BLaER1 (cell line): ENCODE measurements around the gene KXD1.
A peak's percentile ranks its signal among the peaks of the same experiment; 100 is the strongest.
"Not testable (repeated sequence)": the region's sequence is repeated elsewhere in the genome, so short reads cannot be mapped to it uniquely, and the experiment has no call there.

Source experiments
- H3K27ac ChIP-seq: shearing (Covaris generic); formaldehyde crosslinking; 2 replicates; pipeline ENCODE4 v1.8.1; 2022
- H3K27me3 ChIP-seq: shearing (Covaris generic); formaldehyde crosslinking; 2 replicates; pipeline ENCODE4 v1.8.1; 2022
- H3K36me3 ChIP-seq: shearing (Covaris generic); formaldehyde crosslinking; 2 replicates; pipeline ENCODE4 v1.8.1; 2022
- H3K4me1 ChIP-seq: shearing (Covaris generic); formaldehyde crosslinking; 2 replicates; pipeline ENCODE4 v1.8.1; 2022
- H3K4me2 ChIP-seq: shearing (Covaris generic); formaldehyde crosslinking; 2 replicates; pipeline ENCODE4 v1.8.1; 2022
- H3K4me3 ChIP-seq: shearing (Covaris generic); formaldehyde crosslinking; 2 replicates; pipeline ENCODE4 v1.8.1; 2022
- H3K9ac ChIP-seq: shearing (Covaris generic); formaldehyde crosslinking; 2 replicates; pipeline ENCODE4 v1.8.1; 2022
- H3K9me3 ChIP-seq: shearing (Covaris generic); formaldehyde crosslinking; 2 replicates; pipeline ENCODE4 v1.8.1; 2022
- H4K20me1 ChIP-seq: shearing (Covaris generic); formaldehyde crosslinking; 2 replicates; pipeline ENCODE4 v1.8.1; 2022
- Cebpa-rat ChIP-seq: shearing (Covaris generic); IDR thresholded peaks from 2 replicates; pipeline ENCODE4 v1.8.1; 2022

Gene KXD1

DNA sequence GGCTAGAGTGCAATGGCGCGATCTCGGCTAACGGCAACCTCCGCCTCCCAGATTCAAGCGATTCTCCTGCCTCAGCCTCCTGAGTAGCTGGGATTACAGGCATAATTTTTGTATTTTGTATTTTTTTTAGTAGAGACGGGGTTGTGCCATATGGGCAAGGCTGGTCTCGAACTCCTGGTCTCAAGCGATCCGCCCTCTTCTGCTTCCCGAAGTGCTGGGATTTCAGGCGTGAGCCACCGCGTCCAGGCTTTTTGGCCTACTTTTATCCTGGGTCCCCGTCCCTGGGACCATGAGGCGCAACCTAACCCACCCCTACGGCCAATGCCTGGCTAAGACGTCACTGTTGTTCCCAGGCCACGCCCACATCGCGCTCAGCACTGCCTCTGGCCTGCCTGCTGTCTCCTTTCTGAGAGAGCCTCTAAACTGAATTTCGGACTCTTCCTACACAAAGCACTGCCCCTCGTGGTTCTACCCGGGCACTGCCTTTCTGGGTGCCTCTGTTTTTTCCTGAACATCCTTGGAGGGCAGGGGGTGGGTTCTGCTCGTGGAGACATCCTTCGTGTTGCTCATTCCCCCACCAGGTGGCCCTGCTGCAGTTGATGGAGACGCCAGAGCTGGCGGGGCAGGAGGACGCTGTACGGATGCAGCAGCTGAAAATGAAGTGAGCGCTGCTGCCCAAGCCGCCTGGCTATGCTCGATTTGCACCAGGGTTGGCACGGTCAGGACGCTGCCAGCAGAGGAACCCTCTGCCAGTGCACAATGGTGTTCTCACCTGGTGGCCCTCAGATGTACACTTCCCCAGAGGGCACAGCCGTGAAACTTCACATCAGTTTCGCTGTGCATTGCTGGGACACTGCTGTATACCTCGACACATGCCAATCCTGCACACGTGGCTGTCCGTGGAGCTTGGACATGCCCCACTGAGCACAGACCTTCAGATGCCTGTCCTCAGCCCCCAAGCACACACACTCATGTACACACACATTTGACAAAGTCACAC is 32.9 kb downstream of the KXD1 start:
- TF ChIP-seq Cebpa-rat, result no peak
- Histone ChIP-seq H3K27ac (no peak overlapping the region), H3K4me3 (no peak overlapping the region), H3K36me3 (peaks cover 21% of the 10 kb centered on the region), H3K9me3 (peaks cover 7% of the 10 kb centered on the region), H4K20me1 (peaks cover 35% of the 10 kb centered on the region), H3K27me3 (peaks cover 4% of the 10 kb centered on the region; the same call in 1 of the 2 replicates), H3K4me2 (peak overlapping the region; percentile 98), H3K4me1 (peaks cover 81% of the 10 kb centered on the region), H3K9ac (no peak overlapping the region)

DNA sequence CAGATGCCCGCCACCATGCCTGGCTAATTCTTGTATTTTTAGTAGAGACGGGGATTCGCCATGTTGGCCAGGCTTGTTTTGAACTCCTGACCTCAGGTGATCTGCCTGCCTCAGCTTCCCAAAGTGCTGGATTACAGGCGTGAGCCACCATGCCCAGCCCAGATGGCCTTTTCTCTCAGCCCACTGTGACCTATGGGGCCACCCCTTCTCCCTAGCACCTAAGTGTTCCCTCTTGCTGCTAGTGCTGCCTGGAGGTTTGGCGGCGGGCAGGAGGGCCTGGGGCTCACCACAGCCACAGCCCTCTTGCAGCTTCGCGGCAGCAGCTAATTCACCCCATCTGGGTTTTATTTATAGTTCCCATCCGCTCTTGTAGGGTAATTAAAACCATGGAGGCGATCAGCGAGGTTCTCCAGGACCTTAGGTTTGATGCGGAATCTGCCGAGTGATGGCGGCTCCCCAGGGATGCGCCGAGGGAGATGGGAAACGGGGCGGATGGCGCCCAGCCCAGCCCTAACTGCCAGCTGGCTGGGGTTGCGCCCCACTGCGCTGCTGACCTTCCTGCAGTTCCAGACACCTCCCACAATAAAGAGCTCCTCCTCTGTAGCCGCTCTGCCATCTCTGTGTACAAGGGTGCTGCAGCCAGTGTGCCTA is 34.2 kb downstream of the KXD1 start:
- peaks cover 44% of the 10 kb centered on the region for H4K20me1 ChIP-seq
- peaks cover 84% of the 10 kb centered on the region for H3K4me1 ChIP-seq

DNA sequence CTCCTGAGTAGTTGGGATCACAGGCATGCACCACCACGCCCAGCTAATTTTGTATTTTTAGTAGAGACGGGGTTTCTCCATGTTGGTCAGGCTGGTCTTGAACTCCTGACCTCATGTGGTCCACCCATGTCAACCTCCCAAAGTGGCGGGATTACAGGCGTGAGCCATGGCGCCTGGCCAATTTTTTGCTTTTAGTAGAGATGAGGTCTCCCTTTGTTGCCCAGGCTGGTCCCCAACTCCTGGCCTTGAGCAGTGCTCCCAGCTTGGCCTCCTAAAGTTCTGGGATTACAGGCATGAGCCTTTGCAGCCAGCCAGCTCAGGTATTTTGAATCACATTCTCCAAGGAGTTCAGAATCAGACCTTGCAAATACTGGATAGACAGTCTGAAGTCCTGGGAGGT is 35.1 kb downstream of the KXD1 start:
- not testable (repeated sequence) for H3K27ac ChIP-seq
- H3K9ac ChIP-seq, result peak overlapping the region; percentile 48; the same call in 1 of the 2 replicates

More for the DNA sequence above, 34.2 kb downstream of the KXD1 start:
- Histone ChIP-seq H3K4me3 (no peak overlapping the region), H3K27me3 (peaks cover 13% of the 10 kb centered on the region; the same call in 1 of the 2 replicates), H3K36me3 (peaks cover 21% of the 10 kb centered on the region), H3K9me3 (peaks cover 3% of the 10 kb centered on the region), H3K27ac (no peak overlapping the region), H3K4me2 (peak overlapping the region; percentile 28), H3K9ac (no peak overlapping the region)
- no peak for TF ChIP-seq Cebpa-rat

DNA sequence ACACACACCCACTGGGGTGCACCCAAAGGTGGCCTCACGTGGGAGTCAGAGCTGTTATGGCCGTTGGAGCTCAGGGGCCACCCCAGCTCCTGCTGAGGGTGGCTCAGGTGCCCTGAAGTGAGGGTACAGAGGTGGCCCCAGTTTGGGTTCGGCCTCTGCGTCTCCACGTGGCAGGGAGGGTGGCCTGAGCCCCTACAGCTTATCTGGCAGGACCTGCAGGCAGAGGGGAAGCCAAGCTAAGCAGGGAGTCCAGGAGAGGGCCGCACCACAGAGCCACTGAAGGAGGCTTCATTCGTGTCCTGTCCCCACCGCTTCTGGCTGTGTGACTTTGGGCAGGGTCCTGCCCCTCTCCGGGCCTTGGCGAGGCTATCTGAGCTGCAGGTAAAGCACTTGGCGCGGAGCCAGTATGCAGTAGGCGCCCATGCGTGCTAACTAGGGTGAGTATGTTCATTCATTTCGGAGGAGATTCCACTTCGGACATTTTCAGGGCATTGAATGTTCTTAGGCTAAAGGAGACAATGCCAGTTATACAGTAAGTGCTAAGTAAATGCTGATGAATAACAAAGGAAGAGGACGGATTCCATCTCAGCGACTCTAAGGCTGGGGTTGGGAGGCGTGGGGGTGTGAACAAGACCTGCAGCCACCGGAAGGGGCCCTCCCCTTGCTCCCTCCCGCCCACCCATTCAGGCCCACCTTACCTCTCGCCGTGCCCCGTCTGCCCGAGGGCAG is 35.9 kb downstream of the KXD1 start:
- Histone ChIP-seq H4K20me1 (peaks cover 44% of the 10 kb centered on the region), H3K4me2 (peak overlapping the region; percentile 96), H3K4me1 (peaks cover 91% of the 10 kb centered on the region)

More for the DNA sequence above, 35.1 kb downstream of the KXD1 start:
- Histone ChIP-seq H3K36me3 (peaks cover 21% of the 10 kb centered on the region), H3K27me3 (peaks cover 16% of the 10 kb centered on the region; the same call in 1 of the 2 replicates), H3K4me1 (peaks cover 92% of the 10 kb centered on the region), H3K4me2 (peak overlapping the region; percentile 96), H4K20me1 (peaks cover 44% of the 10 kb centered on the region)
- not testable (repeated sequence) for H3K4me3 ChIP-seq, H3K9me3 ChIP-seq

DNA sequence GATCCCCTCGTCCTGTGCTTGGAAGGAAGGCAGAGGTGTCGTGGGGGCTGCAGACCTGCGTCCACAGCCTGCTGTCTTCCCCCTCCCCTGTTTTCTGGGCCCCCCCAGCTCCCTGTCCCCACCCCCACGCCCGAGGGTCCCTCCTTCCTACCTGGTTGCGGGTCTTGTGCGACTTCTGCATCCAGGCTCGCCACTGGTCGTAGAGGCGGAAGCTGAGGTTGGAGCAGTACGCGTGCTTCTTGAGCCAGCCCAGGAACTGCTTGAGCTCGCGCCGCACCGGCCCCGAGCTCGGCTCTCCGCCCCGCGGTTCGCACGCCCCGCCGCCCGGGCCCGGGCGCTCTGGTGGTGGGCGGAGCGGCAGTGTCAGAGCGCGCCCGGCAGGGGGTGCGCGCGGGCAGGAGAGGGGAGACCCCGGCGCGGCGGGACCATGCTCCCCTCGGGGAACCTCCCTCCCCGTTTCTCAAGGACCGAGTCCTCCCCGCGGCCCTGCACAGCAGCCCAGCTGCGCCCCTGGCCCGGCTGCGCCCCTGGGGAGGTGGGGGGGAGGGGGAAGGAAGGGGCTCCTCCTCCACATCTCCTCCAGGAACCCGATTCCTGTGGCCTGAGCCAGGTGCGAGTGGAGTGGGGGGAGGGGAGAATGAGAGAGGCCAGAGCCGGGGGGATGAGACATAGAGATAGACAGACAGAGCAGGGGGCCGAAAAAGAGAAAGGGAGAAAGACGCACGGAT is 36.6 kb downstream of the KXD1 start:
- Histone ChIP-seq H3K4me3 (peak overlapping the region; percentile 54), H3K4me1 (peaks cover 88% of the 10 kb centered on the region)

More for the DNA sequence above, 35.9 kb downstream of the KXD1 start:
- no peak for TF ChIP-seq Cebpa-rat
- H3K9me3 ChIP-seq, result no peaks in the 10 kb centered on the region
- peaks cover 21% of the 10 kb centered on the region for H3K36me3 ChIP-seq
- H3K9ac ChIP-seq, result peak overlapping the region; percentile 48
- no peak overlapping the region for H3K27ac ChIP-seq
- H3K4me3 ChIP-seq, result peak overlapping the region; percentile 54
- peaks cover 20% of the 10 kb centered on the region; the same call in 1 of the 2 replicates for H3K27me3 ChIP-seq

DNA sequence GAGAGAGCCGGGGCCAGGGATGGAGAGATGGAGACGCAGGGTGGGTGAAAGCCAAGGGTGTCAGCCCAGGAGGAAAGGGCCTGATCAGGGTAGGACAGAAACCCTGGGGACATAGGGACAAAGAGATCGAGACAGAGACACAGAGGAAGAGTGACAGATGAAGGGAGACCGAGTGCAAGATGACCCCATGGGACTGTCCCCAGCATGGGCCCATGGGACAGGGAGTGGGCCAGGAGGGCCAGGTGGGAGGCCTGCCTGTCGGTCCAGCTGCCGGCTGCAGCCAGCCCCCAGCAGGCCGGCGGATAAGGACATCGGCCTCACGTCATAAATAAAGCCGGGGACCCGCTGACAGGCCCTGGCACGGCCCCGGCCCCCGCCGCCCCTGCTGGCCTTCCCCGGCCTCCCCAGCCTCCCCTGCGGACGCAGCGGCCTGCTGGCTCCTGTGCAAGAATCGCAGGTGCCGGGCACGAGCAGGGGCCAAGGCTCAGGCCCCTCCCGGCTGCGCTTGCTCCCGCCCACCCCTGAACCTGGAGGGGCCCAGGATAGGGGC is 37.2 kb downstream of the KXD1 start:
- peaks cover 30% of the 10 kb centered on the region; the same call in 1 of the 2 replicates for H3K27me3 ChIP-seq
- peak overlapping the region; percentile 96 for H3K4me2 ChIP-seq
- no peak for TF ChIP-seq Cebpa-rat
- H4K20me1 ChIP-seq, result peaks cover 44% of the 10 kb centered on the region
- peaks cover 82% of the 10 kb centered on the region for H3K4me1 ChIP-seq
- peak overlapping the region; percentile 53; the same call in 1 of the 2 replicates for H3K9ac ChIP-seq
- H3K36me3 ChIP-seq, result peaks cover 21% of the 10 kb centered on the region
- peak overlapping the region; percentile 35; the same call in 1 of the 2 replicates for H3K27ac ChIP-seq
- H3K4me3 ChIP-seq, result peak overlapping the region; percentile 54; the same call in 1 of the 2 replicates
- no peaks in the 10 kb centered on the region for H3K9me3 ChIP-seq

More for the DNA sequence above, 36.6 kb downstream of the KXD1 start:
- TF ChIP-seq Cebpa-rat, result no peak
- Histone ChIP-seq H3K9me3 (no peaks in the 10 kb centered on the region), H3K4me2 (peak overlapping the region; percentile 96), H3K27ac (peak overlapping the region; percentile 35; the same call in 1 of the 2 replicates), H3K27me3 (peaks cover 26% of the 10 kb centered on the region; the same call in 1 of the 2 replicates), H4K20me1 (peaks cover 44% of the 10 kb centered on the region), H3K9ac (peak overlapping the region; percentile 53; the same call in 1 of the 2 replicates), H3K36me3 (peaks cover 21% of the 10 kb centered on the region)

DNA sequence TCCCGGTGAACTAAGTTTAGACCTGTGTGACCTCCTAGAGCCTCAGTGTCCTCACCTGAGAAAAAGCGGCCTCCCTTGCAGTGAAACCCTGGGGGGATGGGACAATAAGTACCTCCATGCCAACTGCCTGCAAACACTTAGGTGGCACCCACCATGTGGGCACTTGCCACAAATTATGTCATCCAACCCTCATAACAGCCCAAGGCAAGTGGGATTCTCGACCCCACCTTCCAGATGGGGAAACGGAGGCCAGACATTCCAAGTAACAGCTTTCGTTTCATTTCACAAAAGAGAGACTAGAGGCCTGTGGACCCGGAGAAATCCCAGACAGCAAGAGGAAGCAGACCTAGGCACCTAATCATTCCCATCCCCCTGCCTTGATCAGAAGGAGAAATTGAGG is 37.8 kb downstream of the KXD1 start:
- Histone ChIP-seq H3K4me1 (peaks cover 76% of the 10 kb centered on the region), H3K9ac (no peak overlapping the region), H3K36me3 (peaks cover 18% of the 10 kb centered on the region), H4K20me1 (peaks cover 43% of the 10 kb centered on the region), H3K9me3 (no peaks in the 10 kb centered on the region), H3K27me3 (peaks cover 31% of the 10 kb centered on the region), H3K27ac (no peak overlapping the region), H3K4me3 (no peak overlapping the region), H3K4me2 (peak overlapping the region; percentile 96; the same call in 1 of the 2 replicates)
- no peak for TF ChIP-seq Cebpa-rat

DNA sequence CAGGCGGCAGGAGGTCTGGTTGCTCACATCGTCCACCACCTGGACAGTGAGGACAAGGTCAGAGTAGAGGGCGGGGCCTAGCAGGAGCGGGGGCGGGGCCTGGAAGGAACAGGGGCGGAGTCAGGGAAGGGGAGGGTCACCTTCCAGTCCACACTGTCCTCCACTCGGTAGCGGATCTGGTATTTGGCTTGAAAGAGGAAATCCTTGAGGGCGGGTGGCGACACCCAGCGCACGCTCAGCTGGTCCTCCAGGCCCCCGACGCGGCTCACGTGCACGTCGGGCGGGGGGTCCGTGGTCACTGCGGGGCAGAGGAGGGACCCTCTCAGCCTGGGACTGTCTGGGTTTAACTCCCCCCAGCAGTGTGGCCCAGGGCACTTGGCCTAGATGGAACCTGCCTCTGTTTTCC is 39.1 kb downstream of the KXD1 start:
- H3K9me3 ChIP-seq, result no peaks in the 10 kb centered on the region
- H3K9ac ChIP-seq, result no peak overlapping the region
- TF ChIP-seq Cebpa-rat, result no peak
- peaks cover 64% of the 10 kb centered on the region for H3K4me1 ChIP-seq
- no peak overlapping the region for H3K27ac ChIP-seq
- peaks cover 35% of the 10 kb centered on the region for H4K20me1 ChIP-seq
- peaks cover 43% of the 10 kb centered on the region for H3K27me3 ChIP-seq
- peaks cover 6% of the 10 kb centered on the region; the same call in 1 of the 2 replicates for H3K36me3 ChIP-seq
- peak overlapping the region; percentile 55 for H3K4me2 ChIP-seq
- H3K4me3 ChIP-seq, result no peak overlapping the region
